ENCODE results near the gene PHIP.

DNA sequence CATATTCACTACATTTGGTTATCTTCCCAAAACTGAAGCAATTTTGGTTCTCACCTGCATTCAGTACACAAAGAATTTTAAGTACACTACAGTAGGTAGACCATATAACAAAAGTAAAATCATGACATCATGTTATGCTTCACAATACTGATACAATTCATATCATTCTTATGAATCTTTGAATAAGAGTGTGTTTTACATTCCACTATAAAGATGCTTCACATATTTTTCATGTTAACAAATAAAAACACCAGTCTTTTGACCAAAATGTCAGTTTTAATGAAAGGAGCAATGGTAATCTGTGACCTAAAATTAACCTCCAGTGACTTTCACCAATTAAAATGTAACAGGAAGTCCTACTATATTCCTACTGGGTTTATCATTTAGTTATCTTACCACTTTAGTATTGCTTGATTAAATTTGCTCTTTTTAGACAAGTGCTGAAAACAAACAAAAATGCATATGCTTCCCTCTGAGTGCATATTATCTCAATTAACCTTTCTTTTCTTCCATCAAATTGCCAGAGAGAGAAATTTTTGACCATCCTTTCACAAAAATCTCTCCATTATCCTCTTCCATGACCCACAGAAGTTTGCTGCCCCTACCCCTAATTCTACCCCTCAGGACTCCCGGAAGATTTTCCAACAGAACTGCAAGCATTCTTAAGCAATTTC, 49.3 kb downstream of the PHIP start:
- no peak for TF ChIP-seq POLR2A (IDR thresholded peaks at IDR 0.05)
- TF ChIP-seq, protein P1, sequence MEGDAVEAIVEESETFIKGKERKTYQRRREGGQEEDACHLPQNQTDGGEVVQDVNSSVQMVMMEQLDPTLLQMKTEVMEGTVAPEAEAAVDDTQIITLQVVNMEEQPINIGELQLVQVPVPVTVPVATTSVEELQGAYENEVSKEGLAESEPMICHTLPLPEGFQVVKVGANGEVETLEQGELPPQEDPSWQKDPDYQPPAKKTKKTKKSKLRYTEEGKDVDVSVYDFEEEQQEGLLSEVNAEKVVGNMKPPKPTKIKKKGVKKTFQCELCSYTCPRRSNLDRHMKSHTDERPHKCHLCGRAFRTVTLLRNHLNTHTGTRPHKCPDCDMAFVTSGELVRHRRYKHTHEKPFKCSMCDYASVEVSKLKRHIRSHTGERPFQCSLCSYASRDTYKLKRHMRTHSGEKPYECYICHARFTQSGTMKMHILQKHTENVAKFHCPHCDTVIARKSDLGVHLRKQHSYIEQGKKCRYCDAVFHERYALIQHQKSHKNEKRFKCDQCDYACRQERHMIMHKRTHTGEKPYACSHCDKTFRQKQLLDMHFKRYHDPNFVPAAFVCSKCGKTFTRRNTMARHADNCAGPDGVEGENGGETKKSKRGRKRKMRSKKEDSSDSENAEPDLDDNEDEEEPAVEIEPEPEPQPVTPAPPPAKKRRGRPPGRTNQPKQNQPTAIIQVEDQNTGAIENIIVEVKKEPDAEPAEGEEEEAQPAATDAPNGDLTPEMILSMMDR (IDR thresholded peaks at IDR 0.05) = no peak

All from Peyer's patch (tissue), 4 donors.